Mesothelial cell of epicardium (in vitro differentiated cells): Measurements from ENCODE around the gene FOXL3. TPM values are rescaled to one million over a fixed set of nuclear protein-coding genes. Genes with fewer than 3 reads are reported as not detected.

Source experiments
- DNase-seq, 2 experiments: peaks; one replicate each; pipeline ENCODE4 v3.0.0; 2021; ENCODE audit warnings: low spot score in 2 of 2; ENCODE audit not compliant: unreplicated experiment in 2 of 2
- H3K27ac Mint-ChIP-seq: 2 replicates; pipeline ENCODE4 v1.8.0; 2021; ENCODE audit warnings: mixed read lengths
- H3K27me3 Mint-ChIP-seq: 2 replicates; pipeline ENCODE4 v1.8.0; 2021; ENCODE audit warnings: low read depth, mixed read lengths
- H3K36me3 Mint-ChIP-seq: 2 replicates; pipeline ENCODE4 v1.8.0; 2021; ENCODE audit warnings: mixed read lengths
- H3K4me1 Mint-ChIP-seq: 2 replicates; pipeline ENCODE4 v1.8.0; 2021; ENCODE audit warnings: mixed read lengths
- H3K4me3 Mint-ChIP-seq: 2 replicates; pipeline ENCODE4 v1.8.0; 2021; ENCODE audit warnings: mild to moderate bottlenecking, moderate library complexity, mixed read lengths
- H3K9me3 Mint-ChIP-seq: 2 replicates; pipeline ENCODE4 v1.8.0; 2021; ENCODE audit warnings: mixed read lengths
- CTCF ChIP-seq: fragments of 200-600 bp; sonication (generic); IDR thresholded peaks from one replicate; pipeline ENCODE4 v1.5.0; 2021; ENCODE audit warnings: antibody characterized with exemption; ENCODE audit not compliant: unreplicated experiment
- total RNA-seq: library from RNA; stranded (reverse); gene quantifications from 3 replicates; pipeline ENCODE4 v1.2.1, GENCODE V29; 2021

Gene FOXL3
- total RNA-seq, 1 donor from 2014 or later, result not detected

- Mint-ChIP-seq H3K4me3 (no peak overlapping the region), H3K36me3 (no peaks in the 10 kb centered on the region), H3K9me3 (no peaks in the 10 kb centered on the region), H3K27ac (no peak overlapping the region), H3K4me1 (peaks cover 5% of the 10 kb centered on the region), H3K27me3 (peaks cover 19% of the 10 kb centered on the region)
- TF ChIP-seq CTCF, result no peak
- DNase-seq, result no peak
Measured at GRCh38 chr7:300546-301290, 10.7 kb downstream of the FOXL3 start.

- Mint-ChIP-seq H3K36me3 (no peaks in the 10 kb centered on the region), H3K27me3 (peaks cover 17% of the 10 kb centered on the region), H3K9me3 (no peaks in the 10 kb centered on the region), H3K27ac (no peak overlapping the region), H3K4me1 (peaks cover 4% of the 10 kb centered on the region), H3K4me3 (no peak overlapping the region)
- TF ChIP-seq CTCF, result no peak
- no peak for DNase-seq
Measured at GRCh38 chr7:301291-302053, 11.5 kb downstream of the FOXL3 start.

GRCh38 chr7:302054-302992 lies 12.4 kb downstream of the FOXL3 start:
- TF ChIP-seq CTCF, result no peak
- DNase-seq, result no peak

GRCh38 chr7:303425-303824 lies 13.5 kb downstream of the FOXL3 start:
- Mint-ChIP-seq H3K4me3 (no peak overlapping the region), H3K36me3 (no peaks in the 10 kb centered on the region), H3K9me3 (peaks cover 11% of the 10 kb centered on the region), H3K27ac (no peak overlapping the region), H3K4me1 (peaks cover 4% of the 10 kb centered on the region), H3K27me3 (peaks cover 12% of the 10 kb centered on the region)
- TF ChIP-seq CTCF, result no peak
- DNase-seq, result no peak

More at GRCh38 chr7:302054-302992, 12.4 kb downstream of the FOXL3 start:
- no peak overlapping the region for H3K4me3 Mint-ChIP-seq
- no peak overlapping the region for H3K27ac Mint-ChIP-seq
- H3K27me3 Mint-ChIP-seq, result peaks cover 16% of the 10 kb centered on the region
- no peaks in the 10 kb centered on the region for H3K36me3 Mint-ChIP-seq
- peaks cover 4% of the 10 kb centered on the region for H3K4me1 Mint-ChIP-seq
- H3K9me3 Mint-ChIP-seq, result peaks cover 3% of the 10 kb centered on the region

DNA sequence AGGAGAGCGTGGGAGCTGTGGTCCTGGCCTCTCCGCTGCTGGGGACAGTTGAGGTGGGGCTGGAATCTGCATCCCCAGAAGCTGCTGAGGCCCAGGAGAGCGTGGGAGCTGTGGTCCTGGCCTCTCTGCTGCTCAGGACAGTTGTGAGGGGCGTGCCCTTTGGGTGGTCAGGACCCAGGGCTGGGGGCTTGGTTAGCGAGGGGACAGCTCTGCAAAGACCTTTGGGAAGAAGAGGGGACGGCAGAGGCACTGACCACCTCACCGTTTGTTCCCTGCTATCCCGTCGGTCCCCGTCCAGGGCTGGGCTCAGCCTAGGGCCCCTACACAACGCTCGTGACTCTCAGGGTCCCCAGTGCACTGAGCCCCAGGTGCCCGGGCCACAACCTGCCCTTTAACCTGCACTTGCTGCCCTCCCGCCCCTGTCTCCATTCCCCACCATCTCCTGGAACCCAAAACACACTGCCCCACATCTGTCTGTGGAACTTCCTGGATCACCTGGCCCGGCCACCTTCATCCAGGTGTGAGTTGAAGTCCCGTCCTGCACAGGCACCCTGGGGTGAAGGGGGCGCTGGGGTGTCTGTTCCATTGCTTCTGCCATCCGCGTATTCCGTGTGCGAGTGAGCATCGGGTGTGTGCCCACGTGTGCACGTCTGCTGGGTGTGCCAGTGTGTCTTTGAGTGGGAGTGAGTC lies 14.1 kb downstream of the FOXL3 start:
- H3K27ac Mint-ChIP-seq, result no peak overlapping the region
- H3K4me1 Mint-ChIP-seq, result peaks cover 4% of the 10 kb centered on the region
- no peak overlapping the region for H3K4me3 Mint-ChIP-seq
- TF ChIP-seq CTCF, result no peak
- peaks cover 7% of the 10 kb centered on the region for H3K27me3 Mint-ChIP-seq
- no peak for DNase-seq
- H3K36me3 Mint-ChIP-seq, result no peaks in the 10 kb centered on the region
- H3K9me3 Mint-ChIP-seq, result peaks cover 11% of the 10 kb centered on the region
